ENCODE measurements around the gene MROH2B. TPM values are rescaled to one million over a fixed set of nuclear protein-coding genes. Genes with fewer than 3 reads are reported as not detected.

MROH2B gene
- total RNA-seq (not detected), polyA plus RNA-seq (ENCODE audit: insufficient read depth, low read depth, low replicate concordance) (not detected)
- long read RNA-seq, donor 1 = 0 reads
- long read RNA-seq, donor 2 = 0 reads
- long read RNA-seq, donor 3 = 0 reads
- long read RNA-seq, donor 4, partial matches to known transcripts = 157 of 170 reads
- long read RNA-seq, donor 4, other reads (novel, unspliced or antisense) = 13 of 170 reads
- long read RNA-seq, donor 5 = 0 reads
- long read RNA-seq, donor 6 = 0 reads
- long read RNA-seq, donor 7 = 0 reads
- long read RNA-seq, donor 8 = 0 reads
- long read RNA-seq, donor 9 = 0 reads
- long read RNA-seq, donor 10 = 0 reads

DNA sequence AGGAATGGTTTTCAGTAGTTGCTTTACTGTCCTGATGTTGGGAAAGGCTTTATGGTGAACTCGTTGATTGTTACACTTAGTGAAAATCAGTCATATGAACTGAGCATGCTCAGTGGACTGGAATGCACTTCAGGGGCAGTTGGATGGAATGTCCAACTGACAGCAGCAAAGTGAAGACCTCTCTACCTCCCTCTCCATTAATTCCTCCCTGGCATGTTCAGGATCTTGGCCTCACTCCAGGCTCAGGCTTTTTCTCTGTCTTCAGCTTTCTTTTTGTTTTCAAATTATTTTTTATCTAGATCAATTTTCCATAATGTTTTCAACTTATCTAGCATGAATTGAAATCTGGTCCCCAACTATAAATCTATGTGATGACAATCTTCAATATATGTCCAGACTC lies at the start of gene MROH2B:
Gene MROH2B, minus strand, starts transcription at position 101 of the 400 bp plus-strand sequence. CDS start 490 bp downstream, outside the sequence.
- no peak for FAIRE-seq

DNA sequence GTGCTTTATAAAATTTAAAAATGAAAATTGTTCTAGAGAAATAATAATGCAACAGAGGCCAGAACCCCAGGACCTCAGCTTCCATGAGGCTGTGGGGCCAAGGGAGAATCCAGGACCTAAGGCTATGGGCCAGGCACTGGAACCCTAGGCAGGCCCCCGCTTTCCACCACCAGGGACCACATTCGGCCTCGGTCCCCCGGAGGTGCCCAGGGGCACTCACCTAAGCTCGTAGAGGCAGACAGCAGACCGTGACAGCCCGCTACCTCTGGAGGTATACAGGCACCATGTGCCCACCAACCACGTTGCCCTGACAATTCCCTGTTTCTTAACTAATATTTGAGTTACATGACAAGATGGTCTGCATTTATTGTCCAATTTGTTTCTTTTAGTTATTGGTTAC lies 49.5 kb upstream of the MROH2B start:
- intact Hi-C loops (cut with DNase I) = no loop called here
- no peaks in the 10 kb centered on the region for H3K9me3 ChIP-seq (ENCODE audit: control insufficient read depth in 2 of 3, insufficient read depth in 1 of 3, low read length in 3 of 3)
- H3K9ac ChIP-seq (ENCODE audit: low read length in 3 of 3) = no peak overlapping the region
- no peaks in the 10 kb centered on the region for H3K27me3 ChIP-seq (ENCODE audit: control insufficient read depth, insufficient read depth, low read length)
- no peaks in the 10 kb centered on the region for H3K4me1 ChIP-seq (ENCODE audit: control insufficient read depth in 2 of 3, insufficient read depth in 2 of 3, low read depth in 1 of 3, low read length in 3 of 3)
- no peaks in the 10 kb centered on the region for H3K36me3 ChIP-seq (ENCODE audit: control insufficient read depth in 2 of 3, insufficient read depth in 3 of 3, low read length in 3 of 3)
- no peak for TF ChIP-seq CTCF (IDR thresholded peaks at IDR 0.05; ENCODE audit: borderline replicate concordance, extremely low read depth, insufficient read depth)
- DNase-seq (no peak), FAIRE-seq (no peak)
- H3K27ac ChIP-seq (ENCODE audit: low read depth in 2 of 2, low read length in 2 of 2) = no peak overlapping the region
- no peak overlapping the region for H3K4me3 ChIP-seq (ENCODE audit: low read length in 3 of 3)

More for the DNA sequence above, at the start of gene MROH2B:
- Histone ChIP-seq H3K9ac (ENCODE audit: low read length in 3 of 3) (no peak within 1 kb of the TSS), H3K27ac (ENCODE audit: low read depth in 2 of 2, low read length in 2 of 2) (no peak within 1 kb of the TSS), H3K4me1 (ENCODE audit: control insufficient read depth in 2 of 3, insufficient read depth in 2 of 3, low read depth in 1 of 3, low read length in 3 of 3) (no peaks in the 10 kb centered on the region), H3K36me3 (ENCODE audit: control insufficient read depth in 2 of 3, insufficient read depth in 3 of 3, low read length in 3 of 3) (no peaks in the 10 kb centered on the region), H3K27me3 (ENCODE audit: control insufficient read depth, insufficient read depth, low read length) (no peaks in the 10 kb centered on the region), H3K4me3 (ENCODE audit: low read length in 3 of 3) (no peak within 1 kb of the TSS), H3K9me3 (ENCODE audit: control insufficient read depth in 2 of 3, insufficient read depth in 1 of 3, low read length in 3 of 3) (no peaks in the 10 kb centered on the region)
- DNase-seq = no peak
- no peak for TF ChIP-seq CTCF (IDR thresholded peaks at IDR 0.05; ENCODE audit: borderline replicate concordance, extremely low read depth, insufficient read depth)
- intact Hi-C loops (cut with DNase I) = no loop called here

- intact Hi-C loops (cut with DNase I) = no loop called here
- H3K27me3 ChIP-seq (ENCODE audit: control insufficient read depth, insufficient read depth, low read length) = no peaks in the 10 kb centered on the region
- no peak overlapping the region for H3K9ac ChIP-seq (ENCODE audit: low read length in 3 of 3)
- no peaks in the 10 kb centered on the region for H3K36me3 ChIP-seq (ENCODE audit: control insufficient read depth in 2 of 3, insufficient read depth in 3 of 3, low read length in 3 of 3)
- TF ChIP-seq CTCF (IDR thresholded peaks at IDR 0.05; ENCODE audit: borderline replicate concordance, extremely low read depth, insufficient read depth) = no peak
- FAIRE-seq = no peak
- no peak overlapping the region for H3K4me3 ChIP-seq (ENCODE audit: low read length in 3 of 3)
- no peak for DNase-seq
- H3K9me3 ChIP-seq (ENCODE audit: control insufficient read depth in 2 of 3, insufficient read depth in 1 of 3, low read length in 3 of 3) = no peaks in the 10 kb centered on the region
- H3K4me1 ChIP-seq (ENCODE audit: control insufficient read depth in 2 of 3, insufficient read depth in 2 of 3, low read depth in 1 of 3, low read length in 3 of 3) = no peaks in the 10 kb centered on the region
- H3K27ac ChIP-seq (ENCODE audit: low read depth in 2 of 2, low read length in 2 of 2) = no peak overlapping the region
Measured at GRCh38 chr5:41118177-41118576, 47.0 kb upstream of the MROH2B start.

Measured in kidney (tissue), 22 donors.